DOHH2 (cell line): Measurements from ENCODE around the gene GCSAM.
A peak's percentile ranks its signal among the peaks of the same experiment; 100 is the strongest.

Source experiments
- CTCF ChIP-seq: fragments of 200-600 bp; sonication (generic); IDR thresholded peaks from one replicate; pipeline ENCODE4 v1.5.1; 2014; ENCODE audit warnings: antibody characterized with exemption, mild to moderate bottlenecking, low read depth, low read length; ENCODE audit not compliant: poor library complexity, severe bottlenecking
- EZH2phosphoT487 ChIP-seq: fragments of 200-600 bp; sonication (generic); IDR thresholded peaks from 2 replicates; pipeline ENCODE4 v1.6.1; 2017; ENCODE audit warnings: borderline replicate concordance, mild to moderate bottlenecking, antibody characterized with exemption, low read length, moderate library complexity, mixed read lengths

GRCh38 chr3:112117841-112118571 lies 15.0 kb downstream of the GCSAM start:
- TF ChIP-seq CTCF, result peak; percentile 37
- TF ChIP-seq EZH2phosphoT487, result no peak
